HUES64 (cell line): ENCODE measurements around the gene PTPRD.
A peak's percentile ranks its signal among the peaks of the same experiment; 100 is the strongest.

Source experiments
- H3K27ac ChIP-seq: 2 replicates; pipeline ENCODE4 v1.7.0; 2013; ENCODE audit warnings: low read depth, low read length, inconsistent platforms
- H3K27me3 ChIP-seq: 2 replicates; pipeline ENCODE4 v1.6.1; 2013; ENCODE audit warnings: mild to moderate bottlenecking, low read length; ENCODE audit not compliant: insufficient read depth
- H3K36me3 ChIP-seq: 2 replicates; pipeline ENCODE4 v1.6.1; 2013; ENCODE audit warnings: mild to moderate bottlenecking, low read length; ENCODE audit not compliant: insufficient read depth
- H3K4me1 ChIP-seq: 2 replicates; pipeline ENCODE4 v1.6.1; 2013; ENCODE audit warnings: mild to moderate bottlenecking, low read length, moderate library complexity; ENCODE audit not compliant: insufficient read depth
- H3K4me3 ChIP-seq: 2 replicates; pipeline ENCODE4 v1.5.1; 2013; ENCODE audit warnings: mild to moderate bottlenecking, low read length, moderate library complexity
- H3K9ac ChIP-seq: 2 replicates; pipeline ENCODE4 v1.6.1; 2013; ENCODE audit warnings: mild to moderate bottlenecking, low read depth, low read length
- H3K9me3 ChIP-seq: 2 replicates; pipeline ENCODE4 v1.6.1; 2013; ENCODE audit warnings: low read depth, low read length; ENCODE audit not compliant: insufficient read depth
- WGBS: fragments of 150-250, 120-280 bp; methylation state at CpG from one replicate; pipeline ENCODE4 v1.1.7; 2013; ENCODE audit warnings: missing lambda C conversion rate; 5-methylcytosine and 5-hydroxymethylcytosine counted together

The PTPRD gene

GRCh38 chr9:8723195-8723594, 1889.6 kb downstream of the PTPRD start:
- H3K4me1 ChIP-seq = peaks cover 25% of the 10 kb centered on the region
- H3K9ac ChIP-seq = no peak overlapping the region
- H3K27me3 ChIP-seq = no peaks in the 10 kb centered on the region

DNA sequence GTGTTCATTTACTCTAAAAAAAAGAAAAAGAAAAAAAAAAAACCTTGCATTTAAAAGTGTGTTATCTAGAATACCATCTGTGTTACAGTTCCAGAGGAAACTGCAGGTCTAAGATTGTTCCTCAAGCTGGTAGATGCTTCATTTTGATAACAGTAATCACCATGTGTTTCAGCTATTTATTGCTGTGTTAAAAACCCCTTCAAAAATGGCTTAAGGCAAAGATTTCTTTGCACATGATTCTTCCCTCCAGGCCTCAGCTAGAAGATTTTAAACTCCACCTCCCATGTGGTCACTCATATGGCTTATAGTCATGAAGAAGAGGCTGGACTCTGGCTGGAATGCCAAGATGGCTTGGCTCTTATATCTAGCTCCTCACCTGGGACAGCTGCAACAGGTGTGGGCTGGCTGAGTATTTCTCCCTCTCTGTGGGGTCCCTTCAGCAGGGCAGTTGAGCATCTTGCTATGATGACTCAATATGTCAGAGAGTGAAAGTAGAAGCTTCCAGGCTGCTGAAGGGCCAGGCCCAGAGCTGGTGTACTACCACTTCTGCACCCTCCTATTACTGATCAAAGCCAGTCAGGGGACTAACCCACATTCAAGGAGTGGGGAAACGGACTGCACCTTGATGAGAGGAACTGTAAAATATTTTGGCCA, 1892.8 kb downstream of the PTPRD start:
- H3K4me3 ChIP-seq = no peak overlapping the region

More at GRCh38 chr9:8723195-8723594, 1889.6 kb downstream of the PTPRD start:
- WGBS = 94% methylated on average over 4 of the region's 5 CpGs
- Histone ChIP-seq H3K27ac (no peak overlapping the region), H3K9me3 (no peaks in the 10 kb centered on the region), H3K4me3 (no peak overlapping the region), H3K36me3 (no peaks in the 10 kb centered on the region)

GRCh38 chr9:8718121-8718725, 1894.6 kb downstream of the PTPRD start:
- no peak overlapping the region for H3K4me3 ChIP-seq
- WGBS = 49% methylated on average over 2 of the region's 4 CpGs
- H3K27ac ChIP-seq = 0 out of 2 replicates have a peak overlapping the region, but pooled peaks have one; percentile 5
- peak overlapping the region; percentile 2; the same call in 1 of the 2 replicates for H3K9ac ChIP-seq
- no peaks in the 10 kb centered on the region for H3K9me3 ChIP-seq
- peaks cover 49% of the 10 kb centered on the region for H3K4me1 ChIP-seq
- no peaks in the 10 kb centered on the region for H3K36me3 ChIP-seq
- H3K27me3 ChIP-seq = no peaks in the 10 kb centered on the region

More for the DNA sequence above, 1892.8 kb downstream of the PTPRD start:
- Histone ChIP-seq H3K4me1 (peaks cover 49% of the 10 kb centered on the region), H3K9ac (no peak overlapping the region), H3K9me3 (no peaks in the 10 kb centered on the region), H3K27me3 (no peaks in the 10 kb centered on the region), H3K36me3 (no peaks in the 10 kb centered on the region), H3K27ac (no peak overlapping the region)
- no CpG with 5 or more reads among the region's 1 CpG for WGBS

DNA sequence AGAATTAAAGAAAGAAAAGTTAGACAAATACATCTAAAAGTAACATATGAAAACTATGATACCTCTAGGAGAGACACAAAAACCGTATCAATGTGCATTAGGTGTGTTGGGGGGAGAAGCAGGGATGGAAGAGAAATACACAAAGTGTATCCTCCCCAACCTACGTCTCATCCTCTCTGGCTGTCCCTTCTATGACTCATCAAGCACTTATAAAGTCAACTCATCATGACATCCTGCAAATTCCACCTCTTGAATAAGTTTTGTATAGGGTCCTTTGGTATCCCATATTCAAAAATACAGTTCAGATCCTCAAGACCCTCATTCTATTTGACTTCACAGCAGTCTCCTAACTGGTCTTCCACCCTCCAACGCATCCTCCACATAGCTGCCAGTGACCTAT, 1895.7 kb downstream of the PTPRD start:
- H3K9me3 ChIP-seq = no peaks in the 10 kb centered on the region
- no peaks in the 10 kb centered on the region for H3K27me3 ChIP-seq
- H3K4me1 ChIP-seq = peaks cover 49% of the 10 kb centered on the region
- no peak overlapping the region for H3K4me3 ChIP-seq
- H3K36me3 ChIP-seq = no peaks in the 10 kb centered on the region
- WGBS = 86% methylated on average over 2 of the region's 3 CpGs
- no peak overlapping the region for H3K27ac ChIP-seq
- no peak overlapping the region for H3K9ac ChIP-seq

DNA sequence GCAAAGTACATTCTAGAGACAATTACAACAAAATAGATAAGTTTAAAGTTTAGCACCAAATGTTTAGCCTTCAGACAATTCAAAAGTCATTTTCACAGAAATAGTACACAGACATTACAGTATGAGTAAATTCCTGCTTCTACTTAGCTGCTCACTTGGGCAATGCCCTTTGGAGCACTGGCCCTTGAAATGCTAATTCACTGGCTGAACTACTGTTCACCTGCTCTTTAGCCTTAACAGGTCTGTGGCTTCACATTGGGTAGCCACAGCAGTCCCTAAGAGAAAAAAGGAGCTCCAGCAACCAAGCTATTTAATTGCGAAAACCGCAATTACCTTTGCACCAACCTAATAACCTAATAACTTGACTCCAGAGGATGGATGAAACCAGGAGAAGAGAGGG, 1897.0 kb downstream of the PTPRD start:
- 42% methylated on average over 2 of the region's 2 CpGs for WGBS
- no peaks in the 10 kb centered on the region for H3K9me3 ChIP-seq

GRCh38 chr9:8713811-8714165, 1899.0 kb downstream of the PTPRD start:
- Histone ChIP-seq H3K27me3 (no peaks in the 10 kb centered on the region), H3K36me3 (no peaks in the 10 kb centered on the region), H3K27ac (no peak overlapping the region), H3K4me1 (peaks cover 34% of the 10 kb centered on the region), H3K4me3 (no peak overlapping the region), H3K9ac (no peak overlapping the region), H3K9me3 (no peaks in the 10 kb centered on the region)
- 84% methylated on average over 8 of the region's 8 CpGs for WGBS

More for the DNA sequence above, 1897.0 kb downstream of the PTPRD start:
- Histone ChIP-seq H3K36me3 (no peaks in the 10 kb centered on the region), H3K27me3 (no peaks in the 10 kb centered on the region), H3K4me1 (peaks cover 49% of the 10 kb centered on the region), H3K9ac (no peak overlapping the region), H3K4me3 (no peak overlapping the region), H3K27ac (no peak overlapping the region)

- no peaks in the 10 kb centered on the region for H3K27me3 ChIP-seq
- no peak overlapping the region for H3K9ac ChIP-seq
- no peak overlapping the region for H3K4me3 ChIP-seq
- whole genome bisulfite sequencing = 94% methylated on average over 44 of the region's 44 CpGs
- no peak overlapping the region for H3K27ac ChIP-seq
- H3K36me3 ChIP-seq = no peaks in the 10 kb centered on the region
- H3K9me3 ChIP-seq = no peaks in the 10 kb centered on the region
- peaks cover 29% of the 10 kb centered on the region for H3K4me1 ChIP-seq
These were observed 1899.5 kb downstream of the PTPRD start for GRCh38 chr9:8713149-8713810.

- H3K36me3 ChIP-seq = no peaks in the 10 kb centered on the region
- peaks cover 10% of the 10 kb centered on the region for H3K4me1 ChIP-seq
- no peaks in the 10 kb centered on the region for H3K27me3 ChIP-seq
- no peak overlapping the region for H3K27ac ChIP-seq
- H3K4me3 ChIP-seq = no peak overlapping the region
- H3K9me3 ChIP-seq = no peaks in the 10 kb centered on the region
- WGBS = 94% methylated on average over 3 of the region's 4 CpGs
- no peak overlapping the region for H3K9ac ChIP-seq
These were observed 1903.1 kb downstream of the PTPRD start for GRCh38 chr9:8709731-8710130.

- Histone ChIP-seq H3K9me3 (no peaks in the 10 kb centered on the region), H3K36me3 (no peaks in the 10 kb centered on the region), H3K9ac (no peak overlapping the region), H3K27me3 (no peaks in the 10 kb centered on the region), H3K4me1 (peaks cover 12% of the 10 kb centered on the region), H3K4me3 (no peak overlapping the region), H3K27ac (no peak overlapping the region)
- 100% methylated on average over 1 of the region's 1 CpG for WGBS
These were observed 1904.1 kb downstream of the PTPRD start for GRCh38 chr9:8708728-8709127.

GRCh38 chr9:8706998-8707397, 1905.8 kb downstream of the PTPRD start:
- H3K27me3 ChIP-seq = no peaks in the 10 kb centered on the region
- no peak overlapping the region for H3K4me3 ChIP-seq
- no peak overlapping the region for H3K27ac ChIP-seq
- no CpG with 5 or more reads among the region's 1 CpG for WGBS
- H3K9ac ChIP-seq = no peak overlapping the region
- H3K36me3 ChIP-seq = no peaks in the 10 kb centered on the region
- H3K4me1 ChIP-seq = peaks cover 18% of the 10 kb centered on the region
- H3K9me3 ChIP-seq = no peaks in the 10 kb centered on the region

DNA sequence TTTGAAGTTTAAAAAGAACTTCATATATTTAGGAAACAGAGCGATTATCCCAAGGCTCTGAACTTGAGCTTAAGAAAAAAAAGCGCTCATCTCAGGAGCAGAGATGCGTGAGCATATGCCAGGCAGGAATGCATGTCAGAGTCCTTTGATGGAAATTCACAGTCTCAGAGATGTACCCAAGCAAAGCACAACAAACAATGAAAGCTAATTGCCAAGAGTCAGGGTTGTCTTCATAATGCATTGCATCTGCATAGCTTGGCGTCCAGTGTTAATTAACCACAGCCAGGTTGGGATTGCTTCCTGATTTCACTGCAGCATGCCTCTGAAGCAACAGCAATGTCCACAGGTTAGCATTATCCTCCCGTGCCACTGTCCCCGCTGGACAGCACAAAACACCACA, 1906.3 kb downstream of the PTPRD start:
- Histone ChIP-seq H3K4me1 (peaks cover 22% of the 10 kb centered on the region), H3K27me3 (no peaks in the 10 kb centered on the region), H3K4me3 (no peak overlapping the region), H3K9me3 (no peaks in the 10 kb centered on the region), H3K9ac (no peak overlapping the region), H3K27ac (no peak overlapping the region), H3K36me3 (no peaks in the 10 kb centered on the region)
- 84% methylated on average over 6 of the region's 6 CpGs for WGBS
